Neural progenitor cell (in vitro differentiated cells): Measurements from ENCODE around the gene CC2D1A. TPM values are rescaled to one million over a fixed set of nuclear protein-coding genes. Genes with fewer than 3 reads are reported as not detected.

Experiments
- DNase-seq: peaks from one replicate; pipeline ENCODE4 v3.0.0-alpha.2; 2016; ENCODE audit warnings: low spot score
- H2AFZ ChIP-seq: fragments of 200-600 bp; sonication (generic); replicated peaks from 2 replicates; pipeline ENCODE4 v1.6.1; 2016; ENCODE audit warnings: antibody characterized with exemption
- H3F3A ChIP-seq: fragments of 200-600 bp; sonication (generic); 2 replicates; pipeline ENCODE4 v1.6.1; 2016; ENCODE audit warnings: antibody characterized with exemption, low read depth
- H3K27ac ChIP-seq: fragments of 200-600 bp; sonication (generic); 2 replicates; pipeline ENCODE4 v1.5.1; 2016; ENCODE audit warnings: mild to moderate bottlenecking
- H3K27me3 ChIP-seq: fragments of 200-600 bp; sonication (generic); 2 replicates; pipeline ENCODE4 v1.6.1; 2016; ENCODE audit warnings: mild to moderate bottlenecking, moderate library complexity
- H3K36me3 ChIP-seq: fragments of 200-600 bp; sonication (generic); 2 replicates; pipeline ENCODE4 v1.5.1; 2016
- H3K4me1 ChIP-seq: fragments of 200-600 bp; sonication (generic); 2 replicates; pipeline ENCODE4 v1.6.1; 2016; ENCODE audit warnings: mixed run types
- H3K4me2 ChIP-seq: fragments of 200-600 bp; sonication (generic); 2 replicates; pipeline ENCODE4 v1.6.1; 2016
- H3K4me3 ChIP-seq: fragments of 200-600 bp; sonication (generic); 2 replicates; pipeline ENCODE4 v1.5.1; 2016
- H3K79me2 ChIP-seq: fragments of 200-600 bp; sonication (generic); 2 replicates; pipeline ENCODE4 v1.6.1; 2016; ENCODE audit warnings: low read depth
- H3K9ac ChIP-seq: fragments of 200-600 bp; sonication (generic); 2 replicates; pipeline ENCODE4 v1.6.1; 2016
- H3K9me3 ChIP-seq: fragments of 200-600 bp; sonication (generic); 2 replicates; pipeline ENCODE4 v1.5.1; 2016; ENCODE audit warnings: low read depth
- H4K20me1 ChIP-seq: fragments of 200-600 bp; sonication (generic); 2 replicates; pipeline ENCODE4 v1.6.1; 2016; ENCODE audit warnings: low read depth
- H3K27ac Mint-ChIP-seq: 3 replicates; pipeline ENCODE4 v1.8.0; 2021; ENCODE audit warnings: mixed read lengths
- H3K27me3 Mint-ChIP-seq: 2 replicates; pipeline ENCODE4 v1.8.0; 2022; ENCODE audit warnings: low read depth, mild to moderate bottlenecking, inconsistent platforms, moderate library complexity, mixed read lengths; ENCODE audit not compliant: insufficient read depth
- H3K36me3 Mint-ChIP-seq: 3 replicates; pipeline ENCODE4 v1.8.0; 2021; ENCODE audit warnings: mixed read lengths
- H3K4me1 Mint-ChIP-seq: 3 replicates; pipeline ENCODE4 v1.8.0; 2021; ENCODE audit warnings: mixed read lengths
- H3K4me3 Mint-ChIP-seq: 3 replicates; pipeline ENCODE4 v1.8.0; 2021; ENCODE audit warnings: mild to moderate bottlenecking, moderate library complexity, mixed read lengths
- H3K9me3 Mint-ChIP-seq: 3 replicates; pipeline ENCODE4 v1.8.0; 2020; ENCODE audit warnings: mixed read lengths
- CTCF ChIP-seq: fragments of 200-600 bp; sonication (generic); IDR thresholded peaks from 2 replicates; pipeline ENCODE4 v1.5.1; 2017; ENCODE audit warnings: antibody characterized with exemption, mild to moderate bottlenecking
- EZH2 ChIP-seq: fragments of 200-600 bp; sonication (generic); IDR thresholded peaks from 2 replicates; pipeline ENCODE4 v1.6.1; 2017; ENCODE audit warnings: antibody characterized with exemption, mild to moderate bottlenecking, moderate library complexity
- EZH2phosphoT487 ChIP-seq: fragments of 200-600 bp; sonication (generic); IDR thresholded peaks from 2 replicates; pipeline ENCODE4 v1.6.1; 2017; ENCODE audit warnings: antibody characterized with exemption
- total RNA-seq: library from RNA; depleted of rRNA; stranded (reverse); fragments of >200 nt; gene quantifications from 2 replicates; pipeline ENCODE4 v1.2.3, GENCODE V29; 2015; ENCODE audit warnings: low replicate concordance

CC2D1A gene
- total RNA-seq, 1 donor from 2014 or later, result 8.1 TPM

GRCh38 chr19:13873834-13874515 is 32.0 kb upstream of the CC2D1A start:
- Mint-ChIP-seq H3K4me1 (peaks cover 12% of the 10 kb centered on the region), H3K4me3 (peak overlapping the region; percentile 52), H3K9me3 (no peaks in the 10 kb centered on the region), H3K27me3 (peaks cover 12% of the 10 kb centered on the region), H3K36me3 (no peaks in the 10 kb centered on the region), H3K27ac (peak overlapping the region; percentile 74)
- peaks cover 100% of the 10 kb centered on the region for H3K27me3 ChIP-seq
- no peak overlapping the region for H3K9ac ChIP-seq
- H3K27ac ChIP-seq, result no peak overlapping the region
- H3K9me3 ChIP-seq, result no peaks in the 10 kb centered on the region
- no peak for TF ChIP-seq EZH2phosphoT487
- TF ChIP-seq CTCF, result no peak
- TF ChIP-seq EZH2, result no peak
- no peak overlapping the region for H3K4me2 ChIP-seq
- no peak for DNase-seq
- peaks cover 7% of the 10 kb centered on the region for H3K4me1 ChIP-seq
- H3F3A ChIP-seq, result peaks cover 20% of the 10 kb centered on the region
- no peak overlapping the region for H3K4me3 ChIP-seq
- peaks cover 3% of the 10 kb centered on the region for H4K20me1 ChIP-seq
- H3K36me3 ChIP-seq, result no peaks in the 10 kb centered on the region
- no peaks in the 10 kb centered on the region for H3K79me2 ChIP-seq
- no peak overlapping the region for H2AFZ ChIP-seq

GRCh38 chr19:13875824-13876223 is 30.2 kb upstream of the CC2D1A start:
- peaks cover 3% of the 10 kb centered on the region for H4K20me1 ChIP-seq
- peaks cover 20% of the 10 kb centered on the region for H3F3A ChIP-seq
- no peaks in the 10 kb centered on the region for H3K36me3 ChIP-seq
- no peaks in the 10 kb centered on the region for H3K9me3 Mint-ChIP-seq
- peaks cover 20% of the 10 kb centered on the region for H3K4me1 Mint-ChIP-seq
- no peak overlapping the region for H3K9ac ChIP-seq
- H2AFZ ChIP-seq, result no peak overlapping the region
- H3K79me2 ChIP-seq, result no peaks in the 10 kb centered on the region
- peaks cover 88% of the 10 kb centered on the region for H3K27me3 ChIP-seq
- H3K4me3 ChIP-seq, result no peak overlapping the region
- no peak overlapping the region for H3K27ac Mint-ChIP-seq
- H3K9me3 ChIP-seq, result no peaks in the 10 kb centered on the region
- peaks cover 5% of the 10 kb centered on the region for H3K27me3 Mint-ChIP-seq
- no peaks in the 10 kb centered on the region for H3K36me3 Mint-ChIP-seq
- TF ChIP-seq EZH2 (no peak), CTCF (no peak), EZH2phosphoT487 (no peak)
- H3K4me3 Mint-ChIP-seq, result no peak overlapping the region
- no peak overlapping the region for H3K27ac ChIP-seq
- DNase-seq, result no peak
- H3K4me1 ChIP-seq, result peaks cover 13% of the 10 kb centered on the region
- no peak overlapping the region for H3K4me2 ChIP-seq

- Histone ChIP-seq H3K9ac (no peak within 1 kb of the TSS), H3K4me3 (no peak within 1 kb of the TSS), H3K9me3 (no peaks in the 10 kb centered on the region), H3K27me3 (peaks cover 78% of the 10 kb centered on the region), H3K79me2 (no peaks in the 10 kb centered on the region), H3K27ac (no peak within 1 kb of the TSS), H3K36me3 (no peaks in the 10 kb centered on the region), H4K20me1 (peaks cover under 1% of the 10 kb centered on the region), H3F3A (peaks cover 18% of the 10 kb centered on the region), H3K4me1 (peaks cover 23% of the 10 kb centered on the region), H3K4me2 (no peak within 1 kb of the TSS), H2AFZ (no peak within 1 kb of the TSS)
- TF ChIP-seq EZH2 (no peak), CTCF (no peak), EZH2phosphoT487 (no peak)
- peaks cover 6% of the 10 kb centered on the region for H3K27me3 Mint-ChIP-seq
- no peaks in the 10 kb centered on the region for H3K9me3 Mint-ChIP-seq
- H3K36me3 Mint-ChIP-seq, result no peaks in the 10 kb centered on the region
- no peak within 1 kb of the TSS for H3K4me3 Mint-ChIP-seq
- H3K4me1 Mint-ChIP-seq, result peaks cover 30% of the 10 kb centered on the region
- no peak for DNase-seq
- H3K27ac Mint-ChIP-seq, result no peak within 1 kb of the TSS
These were observed 29.2 kb upstream of the CC2D1A start, which contains the start of gene NANOS3 for GRCh38 chr19:13876834-13877233. NANOS3 (plus strand) TSS chr19:13877134; CDS start chr19:13877249, 115 bp downstream.
